Activated naive CD4-positive, alpha-beta T cell treated with anti-CD3 and anti-CD28 coated beads, Interleukin-2, amount 50 U/mL, for 24 hours (primary cell): ENCODE results near the gene CAPN11.

Experiments
- H3K27ac Mint-ChIP-seq: one replicate; pipeline ENCODE4 v1.8.0; 2021; ENCODE audit warnings: mild to moderate bottlenecking, mixed read lengths
- H3K27me3 Mint-ChIP-seq: one replicate; pipeline ENCODE4 v1.8.0; 2021; ENCODE audit warnings: mixed read lengths
- H3K36me3 Mint-ChIP-seq: one replicate; pipeline ENCODE4 v1.8.0; 2021; ENCODE audit warnings: mixed read lengths
- H3K4me1 Mint-ChIP-seq: one replicate; pipeline ENCODE4 v1.8.0; 2021; ENCODE audit warnings: mixed read lengths
- H3K4me3 Mint-ChIP-seq: one replicate; pipeline ENCODE4 v1.8.0; 2021; ENCODE audit warnings: mild to moderate bottlenecking, mixed read lengths
- H3K9me3 Mint-ChIP-seq: one replicate; pipeline ENCODE4 v1.8.0; 2021; ENCODE audit warnings: mixed read lengths

Gene CAPN11

GRCh38 chr6:44198684-44199083, 40.1 kb downstream of the CAPN11 start:
- Mint-ChIP-seq H3K36me3 (no peaks in the 10 kb centered on the region), H3K9me3 (no peaks in the 10 kb centered on the region), H3K4me1 (no peaks in the 10 kb centered on the region), H3K27ac (no peak overlapping the region), H3K4me3 (no peak overlapping the region), H3K27me3 (no peaks in the 10 kb centered on the region)

GRCh38 chr6:44199883-44200282, 41.3 kb downstream of the CAPN11 start:
- H3K36me3 Mint-ChIP-seq: no peaks in the 10 kb centered on the region
- no peaks in the 10 kb centered on the region for H3K4me1 Mint-ChIP-seq
- no peaks in the 10 kb centered on the region for H3K9me3 Mint-ChIP-seq
- H3K27ac Mint-ChIP-seq: no peak overlapping the region
- H3K27me3 Mint-ChIP-seq: no peaks in the 10 kb centered on the region
- H3K4me3 Mint-ChIP-seq: no peak overlapping the region

- no peak overlapping the region for H3K27ac Mint-ChIP-seq
- H3K36me3 Mint-ChIP-seq: no peaks in the 10 kb centered on the region
- H3K4me3 Mint-ChIP-seq: no peak overlapping the region
- no peaks in the 10 kb centered on the region for H3K27me3 Mint-ChIP-seq
- no peaks in the 10 kb centered on the region for H3K9me3 Mint-ChIP-seq
- H3K4me1 Mint-ChIP-seq: no peaks in the 10 kb centered on the region
Measured at GRCh38 chr6:44201200-44201599, 42.6 kb downstream of the CAPN11 start.

GRCh38 chr6:44201638-44202303, 43.2 kb downstream of the CAPN11 start:
- no peak overlapping the region for H3K4me3 Mint-ChIP-seq
- no peaks in the 10 kb centered on the region for H3K27me3 Mint-ChIP-seq
- no peaks in the 10 kb centered on the region for H3K4me1 Mint-ChIP-seq
- H3K36me3 Mint-ChIP-seq: no peaks in the 10 kb centered on the region
- no peak overlapping the region for H3K27ac Mint-ChIP-seq
- H3K9me3 Mint-ChIP-seq: no peaks in the 10 kb centered on the region

- H3K4me3 Mint-ChIP-seq: no peak overlapping the region
- no peaks in the 10 kb centered on the region for H3K4me1 Mint-ChIP-seq
- H3K27ac Mint-ChIP-seq: no peak overlapping the region
- H3K36me3 Mint-ChIP-seq: no peaks in the 10 kb centered on the region
- H3K9me3 Mint-ChIP-seq: no peaks in the 10 kb centered on the region
- no peaks in the 10 kb centered on the region for H3K27me3 Mint-ChIP-seq
Measured at GRCh38 chr6:44202332-44202971, 43.8 kb downstream of the CAPN11 start.

GRCh38 chr6:44202972-44203750, 44.5 kb downstream of the CAPN11 start:
- no peaks in the 10 kb centered on the region for H3K9me3 Mint-ChIP-seq
- H3K4me3 Mint-ChIP-seq: no peak overlapping the region
- H3K36me3 Mint-ChIP-seq: no peaks in the 10 kb centered on the region
- no peak overlapping the region for H3K27ac Mint-ChIP-seq
- no peaks in the 10 kb centered on the region for H3K27me3 Mint-ChIP-seq
- no peaks in the 10 kb centered on the region for H3K4me1 Mint-ChIP-seq

- H3K4me1 Mint-ChIP-seq: no peaks in the 10 kb centered on the region
- no peak overlapping the region for H3K4me3 Mint-ChIP-seq
- no peak overlapping the region for H3K27ac Mint-ChIP-seq
- no peaks in the 10 kb centered on the region for H3K27me3 Mint-ChIP-seq
- no peaks in the 10 kb centered on the region for H3K9me3 Mint-ChIP-seq
- no peaks in the 10 kb centered on the region for H3K36me3 Mint-ChIP-seq
Measured at GRCh38 chr6:44203955-44204354, 45.3 kb downstream of the CAPN11 start.

- Mint-ChIP-seq H3K4me1 (no peaks in the 10 kb centered on the region), H3K27ac (no peak overlapping the region), H3K36me3 (no peaks in the 10 kb centered on the region), H3K4me3 (no peak overlapping the region), H3K9me3 (no peaks in the 10 kb centered on the region), H3K27me3 (no peaks in the 10 kb centered on the region)
Measured at GRCh38 chr6:44207966-44208365, 49.3 kb downstream of the CAPN11 start.

- no peaks in the 10 kb centered on the region for H3K9me3 Mint-ChIP-seq
- no peak overlapping the region for H3K27ac Mint-ChIP-seq
- H3K4me1 Mint-ChIP-seq: no peaks in the 10 kb centered on the region
Measured at GRCh38 chr6:44211284-44211683, 52.7 kb downstream of the CAPN11 start.

GRCh38 chr6:44214307-44214706, 55.7 kb downstream of the CAPN11 start:
- Mint-ChIP-seq H3K27ac (no peak overlapping the region), H3K4me1 (peaks cover 7% of the 10 kb centered on the region), H3K9me3 (no peaks in the 10 kb centered on the region), H3K4me3 (no peak overlapping the region), H3K36me3 (no peaks in the 10 kb centered on the region), H3K27me3 (no peaks in the 10 kb centered on the region)

More at GRCh38 chr6:44211284-44211683, 52.7 kb downstream of the CAPN11 start:
- no peak overlapping the region for H3K4me3 Mint-ChIP-seq
- no peaks in the 10 kb centered on the region for H3K27me3 Mint-ChIP-seq
- no peaks in the 10 kb centered on the region for H3K36me3 Mint-ChIP-seq

GRCh38 chr6:44216677-44217331, 58.2 kb downstream of the CAPN11 start, which contains the start of gene MYMX:
TSS of gene MYMX (plus strand) at chr6:44216926. CDS start at chr6:44217472, 546 bp downstream.
- Mint-ChIP-seq H3K4me3 (no peak within 1 kb of the TSS), H3K36me3 (no peaks in the 10 kb centered on the region), H3K27me3 (no peaks in the 10 kb centered on the region), H3K27ac (no peak within 1 kb of the TSS), H3K4me1 (peaks cover 13% of the 10 kb centered on the region), H3K9me3 (no peaks in the 10 kb centered on the region)

- no peak overlapping the region for H3K27ac Mint-ChIP-seq
- no peaks in the 10 kb centered on the region for H3K36me3 Mint-ChIP-seq
- H3K4me3 Mint-ChIP-seq: no peak overlapping the region
- H3K27me3 Mint-ChIP-seq: no peaks in the 10 kb centered on the region
- peaks cover 17% of the 10 kb centered on the region for H3K4me1 Mint-ChIP-seq
- no peaks in the 10 kb centered on the region for H3K9me3 Mint-ChIP-seq
Measured at GRCh38 chr6:44217332-44218143, 58.9 kb downstream of the CAPN11 start.

- H3K9me3 Mint-ChIP-seq: no peaks in the 10 kb centered on the region
- no peaks in the 10 kb centered on the region for H3K27me3 Mint-ChIP-seq
- peaks cover 26% of the 10 kb centered on the region for H3K4me1 Mint-ChIP-seq
- H3K27ac Mint-ChIP-seq: no peak overlapping the region
- H3K36me3 Mint-ChIP-seq: no peaks in the 10 kb centered on the region
- peak overlapping the region; percentile 63 for H3K4me3 Mint-ChIP-seq
Measured at GRCh38 chr6:44219053-44219814, 60.6 kb downstream of the CAPN11 start.
